Activated CD4-positive, alpha-beta T cell treated with anti-CD3 and anti-CD28 coated beads, Interleukin-2, amount 50 U/mL, for 24 hours (primary cell): Measurements from ENCODE around the gene RNASE1.
"Not testable (repeated sequence)": the region's sequence is repeated elsewhere in the genome, so short reads cannot be mapped to it uniquely, and the experiment has no call there.

ENCODE experiments used
- DNase-seq, 2 donors: peaks; one replicate each; pipeline ENCODE4 v3.0.0-alpha.2; 2020; ENCODE audit warnings: low read depth in 1 of 2, low spot score in 1 of 2

The RNASE1 gene

DNA sequence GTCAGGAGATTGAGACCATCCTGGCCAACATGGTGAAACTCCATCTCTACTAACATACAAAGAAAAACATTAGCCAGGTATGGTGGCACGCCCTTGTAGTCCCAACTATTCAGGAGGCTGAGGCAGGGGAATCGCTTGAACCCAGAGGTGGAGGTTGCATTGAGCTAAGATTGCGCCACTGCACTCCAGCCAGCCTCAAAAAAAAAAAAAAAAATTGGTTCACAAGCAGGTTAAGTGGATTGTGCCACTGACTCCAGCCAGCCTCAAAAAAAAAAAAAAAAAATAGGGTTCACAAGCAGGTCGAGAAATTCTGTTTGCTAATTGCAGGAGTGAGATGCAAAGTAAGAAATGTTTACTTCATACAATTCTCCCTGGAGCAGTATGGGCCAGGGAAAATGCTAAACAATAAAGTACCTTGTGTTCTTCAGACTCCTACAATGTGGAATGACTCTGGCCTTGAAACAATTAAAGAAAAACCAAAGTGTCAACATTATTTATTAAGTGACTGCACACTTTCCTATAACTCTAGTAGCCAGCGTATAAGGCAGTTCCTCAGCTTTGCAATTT lies 28.3 kb downstream of the RNASE1 start:
- DNase-seq, result no peak

- no peak for DNase-seq
Measured at GRCh38 chr14:20772650-20773049, 30.0 kb downstream of the RNASE1 start.

GRCh38 chr14:20769421-20769820 lies 33.2 kb downstream of the RNASE1 start:
- no peak for DNase-seq

DNA sequence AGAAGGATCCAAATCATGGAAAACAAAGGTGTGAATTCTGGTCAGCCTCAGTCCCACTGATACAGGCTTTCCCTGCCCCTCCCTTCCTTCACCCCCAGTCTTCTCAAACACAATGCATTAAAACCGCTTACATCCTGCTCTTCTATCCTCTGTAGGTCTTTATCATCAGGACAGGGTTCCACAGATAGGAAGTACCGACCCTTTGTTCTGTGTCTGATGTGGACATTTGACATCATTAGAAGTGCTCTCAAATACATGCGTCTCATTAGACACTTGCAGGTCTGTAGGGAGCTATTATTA lies 34.1 kb downstream of the RNASE1 start:
- DNase-seq, result no peak

DNA sequence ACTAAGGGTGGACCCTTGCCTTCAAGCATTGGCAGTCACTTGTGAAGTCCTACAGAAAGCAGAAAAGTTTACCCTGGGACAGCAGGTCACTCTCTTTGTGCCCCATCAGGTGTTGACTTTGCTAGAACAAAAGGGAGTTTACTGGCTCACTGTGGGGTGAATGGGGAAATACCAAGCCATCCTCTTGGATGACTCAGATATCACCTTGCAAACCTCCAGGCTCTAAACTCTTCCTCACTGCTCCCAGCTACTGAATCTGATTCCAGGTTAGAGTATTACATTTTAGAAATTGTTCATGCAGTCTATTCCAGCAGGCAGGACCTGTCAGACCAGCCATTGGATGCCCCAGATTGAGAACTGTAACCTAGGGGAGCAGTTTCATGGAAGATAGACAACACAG lies 41.7 kb downstream of the RNASE1 start:
- DNase-seq, result no peak

GRCh38 chr14:20759465-20759864 lies 43.2 kb downstream of the RNASE1 start:
- not testable (repeated sequence) for DNase-seq

GRCh38 chr14:20757965-20758364 lies 44.7 kb downstream of the RNASE1 start:
- DNase-seq, result no peak

DNA sequence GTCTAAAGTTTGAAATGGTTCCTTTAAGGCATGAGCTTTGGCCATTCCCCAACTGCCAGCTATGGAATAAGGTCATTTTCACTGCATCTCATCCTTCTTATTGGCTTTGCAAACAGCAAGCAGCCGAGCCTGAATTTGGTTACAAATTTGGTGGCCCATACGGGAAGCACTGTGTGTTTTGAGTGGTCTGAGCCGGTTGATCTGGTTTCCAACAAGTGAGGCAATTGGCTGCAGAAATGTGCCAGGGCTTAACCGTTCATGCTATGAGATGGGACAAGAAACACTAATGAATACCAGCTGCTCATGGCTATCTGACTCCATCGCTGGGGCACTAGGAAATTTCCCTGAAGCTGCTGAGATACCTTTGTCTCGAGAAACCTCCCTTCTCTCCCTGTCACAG lies 47.6 kb downstream of the RNASE1 start:
- DNase-seq, result no peak

DNA sequence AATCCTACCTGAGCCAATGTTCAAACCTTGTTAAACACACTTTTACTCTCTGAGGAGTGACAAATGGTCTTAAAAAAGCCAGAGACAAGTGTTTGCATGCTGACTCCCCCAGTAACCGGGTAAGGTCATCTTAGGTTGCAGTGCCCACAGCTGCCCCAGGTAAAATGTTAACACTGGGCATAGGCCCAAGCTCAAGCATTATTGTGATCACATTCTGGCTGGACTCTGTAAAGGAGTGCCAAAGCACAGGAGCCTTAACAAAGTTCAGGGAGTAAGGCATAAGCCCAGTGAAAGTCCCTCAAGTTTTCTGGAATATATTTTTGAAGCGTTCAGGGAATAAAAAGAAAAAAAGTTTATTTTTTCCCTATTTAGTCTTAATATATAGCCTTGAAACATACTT lies 48.3 kb downstream of the RNASE1 start:
- no peak for DNase-seq

- DNase-seq, result no peak
Measured at GRCh38 chr14:20751963-20752562, 50.6 kb downstream of the RNASE1 start.
